ENCODE results near the gene GOLGA5. TPM values are rescaled to one million over a fixed set of nuclear protein-coding genes. Genes with fewer than 3 reads are reported as not detected.
"Not testable (repeated sequence)": the region's sequence is repeated elsewhere in the genome, so short reads cannot be mapped to it uniquely, and the experiment has no call there.

Gene GOLGA5
- total RNA-seq, 1 donor from 2014 or later = 26.6 TPM

- not testable (repeated sequence) for H3K27me3 ChIP-seq (ENCODE audit: control insufficient read depth in 3 of 3, insufficient read depth in 3 of 3, low read length in 3 of 3); H3K4me1 ChIP-seq (ENCODE audit: control insufficient read depth in 3 of 3, insufficient read depth in 3 of 3, low read length in 3 of 3); H3K9ac ChIP-seq (ENCODE audit: low read depth in 1 of 3, low read length in 3 of 3); H3K36me3 ChIP-seq (ENCODE audit: control insufficient read depth in 3 of 3, insufficient read depth in 3 of 3, low read length in 3 of 3); H3K9me3 ChIP-seq (ENCODE audit: control insufficient read depth in 3 of 3, low read length in 3 of 3); H3K4me3 ChIP-seq (ENCODE audit: low read length in 3 of 3)
- peak overlapping the region; percentile 54 for H3K27ac ChIP-seq (ENCODE audit: low read depth, low read length)
Observed at GRCh38 chr14:92775292-92775691, 18.8 kb upstream of the GOLGA5 start.

GRCh38 chr14:92778868-92779565, 15.1 kb upstream of the GOLGA5 start:
- H3K4me1 ChIP-seq (ENCODE audit: control insufficient read depth in 3 of 3, insufficient read depth in 3 of 3, low read length in 3 of 3) = peaks cover 0 to 14% (median 10%) of the 10 kb centered on the region in 3 donors
- H3K9me3 ChIP-seq (ENCODE audit: control insufficient read depth in 3 of 3, low read length in 3 of 3); H3K27me3 ChIP-seq (ENCODE audit: control insufficient read depth in 3 of 3, insufficient read depth in 3 of 3, low read length in 3 of 3); H3K4me3 ChIP-seq (ENCODE audit: low read length in 3 of 3); H3K9ac ChIP-seq (ENCODE audit: low read depth in 1 of 3, low read length in 3 of 3); H3K27ac ChIP-seq (ENCODE audit: low read depth, low read length); H3K36me3 ChIP-seq (ENCODE audit: control insufficient read depth in 3 of 3, insufficient read depth in 3 of 3, low read length in 3 of 3): not testable (repeated sequence)

DNA sequence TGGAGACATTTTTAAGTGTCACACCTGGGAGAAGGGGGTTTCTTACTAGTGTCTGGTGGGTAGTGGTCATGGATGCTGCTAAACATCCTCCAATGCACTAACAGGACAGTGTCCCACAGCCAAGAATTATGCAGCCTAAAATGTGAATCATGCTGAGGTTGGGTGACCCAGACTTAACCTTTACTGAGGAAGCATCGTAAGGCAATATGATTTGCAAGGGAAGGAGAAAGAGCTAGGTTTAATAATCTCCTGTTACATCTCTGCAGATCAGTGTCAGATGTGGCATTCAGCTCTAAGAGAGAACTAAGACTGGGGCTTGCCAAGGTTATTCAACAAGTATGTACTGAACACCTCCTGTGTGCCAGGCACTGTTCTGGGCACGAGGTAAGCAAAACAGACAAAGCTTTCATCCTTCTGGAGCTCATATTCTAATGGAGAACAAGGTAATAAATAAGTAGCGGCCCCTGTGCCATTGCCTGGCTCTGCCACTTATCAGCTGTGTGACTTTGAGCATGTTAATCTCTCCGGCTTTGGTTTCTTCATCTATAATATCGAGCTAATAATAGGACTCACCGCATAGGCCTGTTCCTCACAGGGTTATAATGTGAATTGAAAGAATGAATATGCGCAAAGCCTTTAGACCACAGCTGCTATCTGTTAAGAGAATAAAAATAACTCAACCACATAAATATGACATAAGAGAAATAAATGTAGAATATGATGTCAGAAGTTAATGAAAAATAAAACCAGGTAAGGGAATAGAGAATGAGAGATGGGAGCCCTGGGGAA, 13.5 kb upstream of the GOLGA5 start:
- peak overlapping the region; percentile 15 for H3K27ac ChIP-seq (ENCODE audit: low read depth, low read length)
- H3K9ac ChIP-seq (ENCODE audit: low read depth in 1 of 3, low read length in 3 of 3) = peak overlapping the region in 2 of 3 donors; percentile 7 to 51
- H3K4me3 ChIP-seq (ENCODE audit: low read length in 3 of 3) = peak overlapping the region in 1 of 3 donors; percentile 24
- H3K9me3 ChIP-seq (ENCODE audit: control insufficient read depth in 3 of 3, low read length in 3 of 3) = no peaks in the 10 kb centered on the region
- H3K4me1 ChIP-seq (ENCODE audit: control insufficient read depth in 3 of 3, insufficient read depth in 3 of 3, low read length in 3 of 3) = peaks cover 0 to 14% (median 10%) of the 10 kb centered on the region in 3 donors
- H3K36me3 ChIP-seq (ENCODE audit: control insufficient read depth in 3 of 3, insufficient read depth in 3 of 3, low read length in 3 of 3) = no peaks in the 10 kb centered on the region
- no peaks in the 10 kb centered on the region for H3K27me3 ChIP-seq (ENCODE audit: control insufficient read depth in 3 of 3, insufficient read depth in 3 of 3, low read length in 3 of 3)

GRCh38 chr14:92781350-92781749, 12.8 kb upstream of the GOLGA5 start:
- Histone ChIP-seq H3K9ac (ENCODE audit: low read depth in 1 of 3, low read length in 3 of 3) (no peak overlapping the region), H3K9me3 (ENCODE audit: control insufficient read depth in 3 of 3, low read length in 3 of 3) (no peaks in the 10 kb centered on the region), H3K36me3 (ENCODE audit: control insufficient read depth in 3 of 3, insufficient read depth in 3 of 3, low read length in 3 of 3) (no peaks in the 10 kb centered on the region), H3K4me1 (ENCODE audit: control insufficient read depth in 3 of 3, insufficient read depth in 3 of 3, low read length in 3 of 3) (peaks cover 0 to 14% (median 10%) of the 10 kb centered on the region in 3 donors), H3K27ac (ENCODE audit: low read depth, low read length) (peak overlapping the region; percentile 15), H3K27me3 (ENCODE audit: control insufficient read depth in 3 of 3, insufficient read depth in 3 of 3, low read length in 3 of 3) (no peaks in the 10 kb centered on the region), H3K4me3 (ENCODE audit: low read length in 3 of 3) (no peak overlapping the region)

- H3K27me3 ChIP-seq (ENCODE audit: control insufficient read depth in 3 of 3, insufficient read depth in 3 of 3, low read length in 3 of 3) = no peaks in the 10 kb centered on the region
- H3K9ac ChIP-seq (ENCODE audit: low read depth in 1 of 3, low read length in 3 of 3) = no peak overlapping the region
- peaks cover 0 to 14% (median 10%) of the 10 kb centered on the region in 3 donors for H3K4me1 ChIP-seq (ENCODE audit: control insufficient read depth in 3 of 3, insufficient read depth in 3 of 3, low read length in 3 of 3)
- no peaks in the 10 kb centered on the region for H3K9me3 ChIP-seq (ENCODE audit: control insufficient read depth in 3 of 3, low read length in 3 of 3)
- no peak overlapping the region for H3K27ac ChIP-seq (ENCODE audit: low read depth, low read length)
- H3K4me3 ChIP-seq (ENCODE audit: low read length in 3 of 3) = no peak overlapping the region
- no peaks in the 10 kb centered on the region for H3K36me3 ChIP-seq (ENCODE audit: control insufficient read depth in 3 of 3, insufficient read depth in 3 of 3, low read length in 3 of 3)
Observed at GRCh38 chr14:92783813-92784431, 10.2 kb upstream of the GOLGA5 start.

GRCh38 chr14:92785667-92786426, 8.3 kb upstream of the GOLGA5 start:
- Histone ChIP-seq H3K36me3 (ENCODE audit: control insufficient read depth in 3 of 3, insufficient read depth in 3 of 3, low read length in 3 of 3) (no peaks in the 10 kb centered on the region), H3K9ac (ENCODE audit: low read depth in 1 of 3, low read length in 3 of 3) (no peak overlapping the region), H3K9me3 (ENCODE audit: control insufficient read depth in 3 of 3, low read length in 3 of 3) (peaks cover 0 to 2% (median 0%) of the 10 kb centered on the region in 3 donors), H3K27ac (ENCODE audit: low read depth, low read length) (peak overlapping the region; percentile 59), H3K4me3 (ENCODE audit: low read length in 3 of 3) (no peak overlapping the region), H3K27me3 (ENCODE audit: control insufficient read depth in 3 of 3, insufficient read depth in 3 of 3, low read length in 3 of 3) (no peaks in the 10 kb centered on the region), H3K4me1 (ENCODE audit: control insufficient read depth in 3 of 3, insufficient read depth in 3 of 3, low read length in 3 of 3) (peaks cover 0 to 7% (median 3%) of the 10 kb centered on the region in 3 donors)

DNA sequence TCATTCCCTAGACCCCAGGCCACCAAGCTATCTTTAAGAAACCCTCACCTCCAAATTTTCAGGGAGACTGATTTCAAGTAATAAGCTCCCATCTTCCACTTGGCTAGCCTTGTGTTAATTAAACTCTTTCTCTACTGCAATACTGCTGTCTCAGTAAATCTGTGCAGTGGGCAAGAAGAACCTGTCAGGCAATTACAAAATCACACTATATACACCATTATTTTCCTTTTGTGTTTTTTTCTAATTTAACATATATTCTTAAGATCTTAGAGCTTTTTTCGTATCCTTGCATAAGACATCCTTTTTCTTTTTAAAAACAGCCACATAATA, 7.7 kb upstream of the GOLGA5 start:
- H3K27ac ChIP-seq (ENCODE audit: low read depth, low read length) = peak overlapping the region; percentile 59
- H3K4me3 ChIP-seq (ENCODE audit: low read length in 3 of 3) = no peak overlapping the region
- H3K9me3 ChIP-seq (ENCODE audit: control insufficient read depth in 3 of 3, low read length in 3 of 3) = peaks cover 0 to 2% (median 0%) of the 10 kb centered on the region in 3 donors
- H3K9ac ChIP-seq (ENCODE audit: low read depth in 1 of 3, low read length in 3 of 3) = no peak overlapping the region
- H3K27me3 ChIP-seq (ENCODE audit: control insufficient read depth in 3 of 3, insufficient read depth in 3 of 3, low read length in 3 of 3) = no peaks in the 10 kb centered on the region
- H3K36me3 ChIP-seq (ENCODE audit: control insufficient read depth in 3 of 3, insufficient read depth in 3 of 3, low read length in 3 of 3) = no peaks in the 10 kb centered on the region
- H3K4me1 ChIP-seq (ENCODE audit: control insufficient read depth in 3 of 3, insufficient read depth in 3 of 3, low read length in 3 of 3) = peaks cover 0 to 4% (median 3%) of the 10 kb centered on the region in 3 donors

- Histone ChIP-seq H3K36me3 (ENCODE audit: control insufficient read depth in 3 of 3, insufficient read depth in 3 of 3, low read length in 3 of 3) (no peaks in the 10 kb centered on the region), H3K27me3 (ENCODE audit: control insufficient read depth in 3 of 3, insufficient read depth in 3 of 3, low read length in 3 of 3) (no peaks in the 10 kb centered on the region), H3K4me1 (ENCODE audit: control insufficient read depth in 3 of 3, insufficient read depth in 3 of 3, low read length in 3 of 3) (peaks cover 0 to 3% (median 3%) of the 10 kb centered on the region in 3 donors), H3K9me3 (ENCODE audit: control insufficient read depth in 3 of 3, low read length in 3 of 3) (peaks cover 0 to 2% (median 0%) of the 10 kb centered on the region in 3 donors), H3K4me3 (ENCODE audit: low read length in 3 of 3) (no peak overlapping the region), H3K9ac (ENCODE audit: low read depth in 1 of 3, low read length in 3 of 3) (no peak overlapping the region), H3K27ac (ENCODE audit: low read depth, low read length) (no peak overlapping the region)
Observed at GRCh38 chr14:92787554-92787953, 6.6 kb upstream of the GOLGA5 start.

DNA sequence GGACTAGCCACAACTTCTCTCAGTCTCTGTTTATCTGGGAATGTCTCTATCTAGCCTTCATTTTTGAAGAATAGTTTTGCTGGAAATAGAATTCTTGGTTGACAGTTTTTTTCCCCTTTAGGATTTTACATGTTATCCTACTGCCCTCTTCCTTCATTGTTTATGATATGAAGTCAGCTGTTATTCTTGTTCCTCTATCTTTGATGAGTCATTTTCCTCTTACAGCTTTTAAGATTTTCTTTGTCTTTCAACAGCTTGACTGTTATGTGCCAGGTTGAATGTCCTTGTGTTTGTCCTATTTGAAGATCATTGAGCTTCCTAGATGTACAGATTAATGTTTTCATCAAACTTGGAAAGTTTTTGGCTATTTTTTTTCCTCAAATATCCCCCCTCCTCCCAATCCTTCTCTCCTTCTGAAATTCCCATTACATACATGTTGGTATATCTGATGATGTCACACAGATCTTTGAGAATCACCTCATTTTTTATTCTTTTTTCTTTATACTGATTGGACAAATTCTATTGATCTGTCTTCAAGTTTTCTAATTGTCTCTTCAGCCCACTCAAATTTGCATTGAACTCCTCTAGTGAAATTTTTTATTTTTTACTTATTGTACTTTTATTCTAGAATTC, 4.5 kb upstream of the GOLGA5 start:
- Histone ChIP-seq H3K4me3 (ENCODE audit: low read length in 3 of 3) (no peak overlapping the region), H3K9ac (ENCODE audit: low read depth in 1 of 3, low read length in 3 of 3) (no peak overlapping the region), H3K27ac (ENCODE audit: low read depth, low read length) (no peak overlapping the region), H3K27me3 (ENCODE audit: control insufficient read depth in 3 of 3, insufficient read depth in 3 of 3, low read length in 3 of 3) (no peaks in the 10 kb centered on the region), H3K9me3 (ENCODE audit: control insufficient read depth in 3 of 3, low read length in 3 of 3) (peaks cover 0 to 2% (median 0%) of the 10 kb centered on the region in 3 donors), H3K4me1 (ENCODE audit: control insufficient read depth in 3 of 3, insufficient read depth in 3 of 3, low read length in 3 of 3) (peaks cover 4 to 10% (median 5%) of the 10 kb centered on the region in 3 donors), H3K36me3 (ENCODE audit: control insufficient read depth in 3 of 3, insufficient read depth in 3 of 3, low read length in 3 of 3) (no peaks in the 10 kb centered on the region)

All from skeletal muscle tissue (tissue), 4 donors.